HG03045 (cell line): ENCODE results near the gene USP22.

Experiments
- ATAC-seq: cut with Tn5 transposase; IDR thresholded peaks from one replicate; pipeline ENCODE4 v1.9.1; 2021; ENCODE audit warnings: mild to moderate bottlenecking, moderate library complexity; ENCODE audit not compliant: unreplicated experiment

Gene USP22

GRCh38 chr17:20961586-20961985 is 81.2 kb downstream of the USP22 start:
- ATAC-seq, result no peak

- no peak for ATAC-seq
Measured at GRCh38 chr17:20960871-20961270, 81.9 kb downstream of the USP22 start.

GRCh38 chr17:20955427-20956323 is 87.1 kb downstream of the USP22 start:
- no peak for ATAC-seq

DNA sequence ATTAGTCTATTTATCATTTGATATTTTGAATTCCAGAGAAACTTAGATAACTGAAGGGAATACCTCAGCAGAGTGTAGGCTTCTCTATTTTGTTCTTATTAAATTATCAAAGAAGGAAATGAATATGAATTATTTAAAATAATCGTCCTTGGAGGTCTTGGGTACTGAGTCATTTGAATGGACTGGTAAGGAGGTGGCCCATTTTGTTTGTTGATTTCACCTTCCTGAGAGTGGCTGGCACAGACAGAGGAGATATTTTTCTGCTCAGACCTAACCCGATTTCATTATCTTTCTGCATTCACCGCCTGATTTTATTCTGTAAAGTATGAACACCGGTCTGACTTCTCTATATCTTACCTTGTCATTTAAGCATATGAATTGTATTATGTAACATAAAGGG is 88.0 kb downstream of the USP22 start:
- ATAC-seq, result no peak

GRCh38 chr17:20952183-20952582 is 90.6 kb downstream of the USP22 start:
- ATAC-seq, result no peak
